ENCODE results near the gene AQP3. TPM values are rescaled to one million over a fixed set of nuclear protein-coding genes. Genes with fewer than 3 reads are reported as not detected.

Gene AQP3
- total RNA-seq, 1 experiment from 2014 or later, result 24.8 TPM

- Histone ChIP-seq H3K4me1 (peaks cover 46% of the 10 kb centered on the region), H3K4me3 (ENCODE audit: low read depth, low read length) (no peak overlapping the region), H3K9me3 (no peaks in the 10 kb centered on the region), H3K27me3 (replicated peaks; ENCODE audit: control insufficient read depth, insufficient read depth, low read length) (no peaks in the 10 kb centered on the region), H3K36me3 (ENCODE audit: control insufficient read depth, insufficient read depth, low read length) (no peaks in the 10 kb centered on the region)
- POLR2A ChIA-PET, result no interaction called here
- H3K36me3 Mint-ChIP-seq (ENCODE audit: insufficient read depth, unreplicated experiment), result peaks cover 11% of the 10 kb centered on the region
- H3K4me1 Mint-ChIP-seq (ENCODE audit: low read depth, unreplicated experiment), result peaks cover 34% of the 10 kb centered on the region
- H3K4me3 Mint-ChIP-seq (ENCODE audit: unreplicated experiment), result no peak overlapping the region
- TF ChIP-seq CTCF (IDR thresholded peaks at IDR 0.05; ENCODE audit: insufficient read depth in 1 of 2, low read depth in 1 of 2, low read length in 1 of 2, severe bottlenecking in 1 of 2, unreplicated experiment in 1 of 2), result no peak
- CTCF ChIA-PET, result interaction anchor here (0.6 to 1.4 kb wide), 2 partner anchors 30 to 46 kb away, joined by 3 to 5 read pairs; no protein-coding TSS in a partner anchor
- BruUV-seq (replicated peaks), result no TSS peak
- no peaks in the 10 kb centered on the region for H3K9me3 Mint-ChIP-seq (ENCODE audit: unreplicated experiment)
- intact Hi-C loops (cut with micrococcal nuclease; ENCODE audit: unreplicated experiment), result loop anchor here (5.0 kb wide), 1 partner anchor 72 kb away; no protein-coding TSS in a partner anchor
- no peak for DNase-seq
- H3K27ac Mint-ChIP-seq (ENCODE audit: unreplicated experiment), result no peak overlapping the region
- no peaks in the 10 kb centered on the region for H3K27me3 Mint-ChIP-seq (ENCODE audit: insufficient read depth, unreplicated experiment)
Observed at GRCh38 chr9:33449715-33450114, 2.3 kb upstream of the AQP3 start.

- Histone ChIP-seq H3K4me1 (peaks cover 52% of the 10 kb centered on the region), H3K27me3 (replicated peaks; ENCODE audit: control insufficient read depth, insufficient read depth, low read length) (no peaks in the 10 kb centered on the region), H3K4me3 (ENCODE audit: low read depth, low read length) (peak overlapping the region; percentile 62), H3K9me3 (no peaks in the 10 kb centered on the region), H3K36me3 (ENCODE audit: control insufficient read depth, insufficient read depth, low read length) (no peaks in the 10 kb centered on the region)
- no TSS peak for BruUV-seq (replicated peaks)
- Mint-ChIP-seq H3K27ac (ENCODE audit: unreplicated experiment) (no peak overlapping the region), H3K27me3 (ENCODE audit: insufficient read depth, unreplicated experiment) (no peaks in the 10 kb centered on the region), H3K4me3 (ENCODE audit: unreplicated experiment) (peak overlapping the region; percentile 77), H3K9me3 (ENCODE audit: unreplicated experiment) (no peaks in the 10 kb centered on the region), H3K36me3 (ENCODE audit: insufficient read depth, unreplicated experiment) (peaks cover 10% of the 10 kb centered on the region), H3K4me1 (ENCODE audit: low read depth, unreplicated experiment) (peaks cover 35% of the 10 kb centered on the region)
- no peak for TF ChIP-seq CTCF (IDR thresholded peaks at IDR 0.05; ENCODE audit: insufficient read depth in 1 of 2, low read depth in 1 of 2, low read length in 1 of 2, severe bottlenecking in 1 of 2, unreplicated experiment in 1 of 2)
- POLR2A ChIA-PET, result interaction anchor here (1.0 to 1.2 kb wide), 3 partner anchors 12 to 63 kb away, joined by 3 to 12 read pairs (median 4); partner anchors contain the start of gene NOL6
- CTCF ChIA-PET, result interaction anchor here (0.6 to 2.6 kb wide), 12 partner anchors 9 to 176 kb away, joined by 4 to 30 read pairs (median 8); partner anchors contain the start of gene NOL6
- intact Hi-C loops (cut with micrococcal nuclease; ENCODE audit: unreplicated experiment), result loop anchor here (5.0 kb wide), 1 partner anchor 71 kb away; no protein-coding TSS in a partner anchor
- DNase-seq, result peak in 1 of 2 experiments; percentile 24
Observed at GRCh38 chr9:33447799-33448553, 583 bp upstream of the AQP3 start.

- no peak for DNase-seq
- Histone ChIP-seq H3K36me3 (ENCODE audit: control insufficient read depth, insufficient read depth, low read length) (no peaks in the 10 kb centered on the region; the same call in 1 of the 2 replicates), H3K4me3 (ENCODE audit: low read depth, low read length) (peak overlapping the region; percentile 62), H3K4me1 (peaks cover 49% of the 10 kb centered on the region), H3K27me3 (replicated peaks; ENCODE audit: control insufficient read depth, insufficient read depth, low read length) (no peaks in the 10 kb centered on the region), H3K9me3 (no peaks in the 10 kb centered on the region)
- TF ChIP-seq CTCF (IDR thresholded peaks at IDR 0.05; ENCODE audit: insufficient read depth in 1 of 2, low read depth in 1 of 2, low read length in 1 of 2, severe bottlenecking in 1 of 2, unreplicated experiment in 1 of 2), result no peak
- peak overlapping the region; percentile 62 for H3K27ac Mint-ChIP-seq (ENCODE audit: unreplicated experiment)
- ChIA-PET POLR2A (interaction anchor here (0.9 kb wide), 1 partner anchor 29 kb away, joined by 4 read pairs; no protein-coding TSS in a partner anchor), CTCF (interaction anchor here (0.9 to 2.6 kb wide), 7 partner anchors 21 to 178 kb away, joined by 3 to 30 read pairs (median 13); partner anchors contain the start of gene NOL6)
- H3K36me3 Mint-ChIP-seq (ENCODE audit: insufficient read depth, unreplicated experiment), result peaks cover 16% of the 10 kb centered on the region
- BruUV-seq (replicated peaks), result TSS peak; percentile 57
- no peaks in the 10 kb centered on the region for H3K27me3 Mint-ChIP-seq (ENCODE audit: insufficient read depth, unreplicated experiment)
- peaks cover 30% of the 10 kb centered on the region for H3K4me1 Mint-ChIP-seq (ENCODE audit: low read depth, unreplicated experiment)
- H3K4me3 Mint-ChIP-seq (ENCODE audit: unreplicated experiment), result peak overlapping the region; percentile 77
- H3K9me3 Mint-ChIP-seq (ENCODE audit: unreplicated experiment), result no peaks in the 10 kb centered on the region
- intact Hi-C loops (cut with micrococcal nuclease; ENCODE audit: unreplicated experiment), result loop anchor here (5.0 kb wide), 1 partner anchor 69 kb away; no protein-coding TSS in a partner anchor
Observed at GRCh38 chr9:33446240-33446945, 1.0 kb downstream of the AQP3 start.
